Measurements from ENCODE around the gene PTPRN2.

The PTPRN2 gene

GRCh38 chr7:157661611-157661975 is 926.0 kb downstream of the PTPRN2 start:
- DNase-seq (ENCODE audit: low read depth) = no peak

DNA sequence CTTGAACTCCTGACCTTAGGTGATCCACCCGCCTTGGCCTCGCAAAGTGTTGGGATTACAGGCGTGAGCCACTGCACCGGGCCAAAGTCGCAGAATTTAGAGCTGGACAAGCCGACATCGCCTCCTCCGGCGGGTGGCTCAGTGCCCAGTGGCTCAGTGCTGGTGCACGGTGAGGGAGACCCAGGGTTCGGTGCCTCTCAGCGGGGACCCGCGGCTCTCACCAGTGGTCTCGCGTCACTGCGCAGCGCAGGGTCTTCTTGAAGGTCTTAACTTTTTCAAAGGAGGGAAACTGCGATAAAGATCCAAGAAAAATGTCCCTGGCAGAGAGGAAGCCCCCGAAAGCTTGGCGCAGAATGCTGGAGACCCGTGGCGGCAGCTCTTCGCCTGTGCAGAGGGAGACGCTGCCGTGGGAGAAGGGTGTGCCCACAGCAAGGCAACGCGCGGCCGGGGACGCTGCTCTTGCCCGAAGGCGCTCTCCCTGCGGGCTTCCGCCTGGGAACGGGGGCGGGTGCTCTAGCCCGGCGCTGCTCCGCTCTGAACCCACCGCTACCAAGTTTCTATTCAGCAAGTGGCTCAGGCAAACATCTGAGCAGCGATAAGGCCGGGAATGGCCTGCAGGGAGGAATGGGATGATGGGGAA is 926.5 kb downstream of the PTPRN2 start:
- DNase-seq (ENCODE audit: low read depth) = no peak

DNA sequence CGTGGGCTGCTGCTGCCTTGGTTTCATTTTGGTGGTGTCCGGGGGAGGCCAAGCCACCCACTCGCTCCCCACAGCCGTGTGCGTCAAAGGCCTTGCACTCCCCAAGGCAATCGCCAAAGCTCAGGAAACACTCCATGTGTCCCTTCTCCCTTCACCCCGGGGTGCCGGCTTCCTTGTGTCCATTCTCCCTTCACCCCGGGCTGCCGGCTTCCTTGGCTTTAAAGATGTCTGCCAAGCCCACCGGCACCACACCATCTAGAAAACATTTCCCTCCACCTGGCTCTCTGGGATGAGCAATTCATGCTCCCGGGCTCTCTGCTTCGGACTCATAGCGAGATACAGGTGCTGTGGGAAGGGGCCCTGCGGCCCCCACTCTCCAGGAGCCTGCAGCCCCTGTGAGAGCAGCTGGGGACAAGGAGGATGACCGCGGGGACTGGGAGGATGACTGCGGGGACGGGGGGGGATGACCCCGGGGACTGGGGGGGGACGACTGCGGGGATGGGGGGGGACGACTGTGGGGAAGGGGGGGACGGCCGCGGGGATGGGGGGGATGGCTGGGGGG is 928.7 kb downstream of the PTPRN2 start:
- DNase-seq (ENCODE audit: low read depth) = no peak

DNA sequence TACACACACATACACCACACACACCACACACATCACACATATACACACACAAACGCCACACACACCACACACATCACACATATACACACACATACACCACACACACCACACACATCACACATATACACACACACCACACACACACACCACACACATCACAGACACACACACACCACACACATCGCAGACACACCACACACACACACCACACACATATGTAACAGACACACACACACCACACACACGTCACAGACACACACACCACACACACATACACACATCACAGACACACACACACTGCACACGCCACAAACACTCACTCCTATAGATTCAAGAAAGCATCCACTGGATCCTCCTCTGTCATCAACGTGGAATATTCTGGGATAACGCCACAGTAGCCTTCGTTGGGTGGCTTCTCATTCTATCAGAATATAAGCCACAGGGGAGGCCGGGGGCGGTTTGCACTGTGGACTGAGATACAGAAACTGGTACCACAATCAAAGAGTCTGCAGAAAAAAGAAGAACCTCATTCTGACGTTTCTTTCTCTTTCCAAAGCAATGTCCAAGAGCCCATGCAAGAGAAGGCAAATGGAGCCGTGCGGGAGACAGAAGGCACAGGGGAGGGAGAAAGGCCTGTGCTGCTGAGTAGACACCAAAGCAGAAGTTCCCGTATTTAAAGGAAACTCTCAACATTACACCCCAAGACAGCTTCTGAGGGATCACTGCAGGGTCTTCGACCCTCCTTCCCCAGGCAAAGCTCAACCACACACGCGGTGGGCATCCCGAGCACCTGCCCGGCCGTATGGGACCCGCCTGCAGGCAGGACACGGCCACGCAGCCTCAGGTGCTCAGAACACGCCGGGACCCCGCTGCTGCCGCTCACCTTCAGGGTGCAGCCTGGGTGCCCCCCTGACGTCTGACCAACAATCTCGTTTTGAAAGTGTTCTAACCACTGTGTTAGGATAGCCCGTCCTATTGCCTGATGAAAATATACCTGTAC is 929.6 kb downstream of the PTPRN2 start:
- DNase-seq (ENCODE audit: low read depth) = no peak

DNA sequence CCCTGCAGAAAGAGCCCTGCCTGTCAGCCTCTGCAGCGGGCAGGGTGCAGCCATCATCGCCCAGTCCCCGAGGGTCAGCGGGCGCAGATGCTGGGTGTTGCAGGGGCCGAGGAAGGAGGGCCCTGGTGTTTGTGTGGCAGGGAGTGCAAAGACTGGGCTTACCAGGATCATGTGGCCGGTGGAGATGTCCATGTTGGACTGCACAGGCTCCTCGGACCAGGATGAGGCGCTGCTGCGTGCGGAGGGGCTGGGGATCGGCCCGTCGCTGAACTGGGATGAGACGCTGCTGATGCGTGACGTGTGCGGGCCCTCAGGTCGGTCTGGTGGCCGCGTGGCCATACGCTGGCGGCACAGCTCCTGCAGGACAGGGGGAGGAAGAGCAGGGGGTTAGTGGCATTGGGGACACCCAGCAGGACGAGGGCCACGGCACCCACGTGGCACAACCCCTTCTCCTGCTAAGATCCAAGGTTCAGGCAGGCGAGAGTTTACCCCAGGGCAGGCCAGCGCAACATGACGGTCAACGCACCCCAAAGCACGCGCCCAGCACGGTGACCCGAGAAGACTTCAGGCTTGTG is 931.3 kb downstream of the PTPRN2 start:
- DNase-seq (ENCODE audit: low read depth) = no peak

GRCh38 chr7:157654350-157654749 is 933.3 kb downstream of the PTPRN2 start:
- no peak for DNase-seq (ENCODE audit: low read depth)

- no peak for DNase-seq (ENCODE audit: low read depth)
These were observed 933.8 kb downstream of the PTPRN2 start for GRCh38 chr7:157653827-157654207.

DNA sequence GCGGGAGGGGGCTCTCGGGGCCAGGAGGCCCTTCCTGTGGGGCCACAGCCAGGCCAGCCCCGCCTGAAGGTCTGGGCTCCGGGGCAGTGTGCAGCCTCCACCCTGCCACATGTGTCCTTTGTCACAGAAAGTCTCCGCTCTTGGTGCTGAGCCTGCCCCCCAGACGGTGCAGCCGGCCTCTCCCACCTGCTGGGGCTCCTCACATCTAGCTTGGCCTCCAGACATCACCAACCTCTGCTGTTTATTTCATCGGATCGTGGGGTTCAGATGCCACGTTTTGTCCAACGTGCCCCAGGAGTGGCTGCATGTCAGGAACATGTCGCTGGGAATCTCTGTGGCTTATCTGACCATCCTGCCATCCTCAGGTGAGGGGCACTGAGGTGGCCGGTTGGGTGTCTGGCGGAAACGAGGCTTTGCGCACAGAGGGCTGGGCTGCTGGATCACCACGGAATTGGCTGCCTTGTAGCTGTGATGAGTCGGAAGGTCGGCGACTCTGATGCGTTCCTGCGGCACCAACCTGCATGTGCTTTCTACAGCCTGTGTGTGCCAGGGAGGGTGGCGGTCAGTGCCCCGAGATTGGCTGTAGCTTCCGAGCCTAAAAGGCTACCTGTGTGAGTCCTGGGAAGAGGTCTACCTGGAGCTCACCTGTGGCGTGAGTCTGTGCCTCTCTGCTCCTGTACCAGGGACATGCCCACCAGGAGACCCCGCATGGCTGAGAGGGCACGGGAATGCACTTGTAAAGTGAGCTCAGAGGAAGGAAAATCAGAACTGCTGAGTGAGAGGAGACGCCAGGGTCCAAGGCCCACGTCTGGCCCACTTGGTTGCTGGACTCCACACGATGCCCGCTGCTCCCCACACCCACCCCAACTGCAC is 934.4 kb downstream of the PTPRN2 start:
- no peak for DNase-seq (ENCODE audit: low read depth)

DNA sequence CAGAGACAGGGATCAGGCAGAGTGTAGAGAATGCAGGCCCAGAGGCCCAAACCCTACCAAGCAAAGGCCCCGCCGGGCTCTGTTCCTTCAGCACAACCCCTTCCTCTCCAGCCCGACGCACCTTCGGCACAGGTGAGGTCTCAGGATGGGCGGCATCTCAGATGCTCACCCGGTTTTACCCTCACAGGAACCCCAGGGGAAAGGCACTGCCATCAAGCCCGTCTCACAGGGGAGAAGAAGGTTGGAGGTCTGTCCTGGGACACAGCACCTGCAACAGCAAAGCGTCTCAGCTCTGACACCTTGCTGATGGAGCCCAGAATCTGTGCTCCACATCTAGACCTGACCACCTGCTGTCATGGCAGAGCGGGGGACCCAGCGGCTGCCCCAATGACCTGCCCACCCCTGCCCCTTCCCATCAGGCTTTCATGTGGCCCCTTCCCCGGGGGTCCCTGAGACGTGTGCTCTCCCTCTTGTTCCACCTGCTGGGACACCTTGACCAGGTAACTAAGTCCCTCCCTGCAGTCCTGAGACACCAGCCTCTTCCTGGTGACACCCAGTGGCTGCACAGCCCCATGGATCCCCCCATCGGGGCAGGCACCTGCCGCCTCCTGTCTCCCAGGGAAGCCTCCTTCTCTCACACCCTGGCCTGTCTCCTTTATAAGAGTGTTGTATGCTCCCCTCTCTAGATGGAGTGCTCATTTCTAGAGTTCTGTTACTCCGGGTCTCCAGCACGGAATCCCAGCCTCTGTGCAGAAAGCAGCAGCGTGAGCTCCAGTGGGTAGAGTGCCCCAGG is 935.3 kb downstream of the PTPRN2 start:
- no peak for DNase-seq (ENCODE audit: low read depth)

- no peak for DNase-seq (ENCODE audit: low read depth)
These were observed 936.1 kb downstream of the PTPRN2 start for GRCh38 chr7:157651366-157652160.

DNA sequence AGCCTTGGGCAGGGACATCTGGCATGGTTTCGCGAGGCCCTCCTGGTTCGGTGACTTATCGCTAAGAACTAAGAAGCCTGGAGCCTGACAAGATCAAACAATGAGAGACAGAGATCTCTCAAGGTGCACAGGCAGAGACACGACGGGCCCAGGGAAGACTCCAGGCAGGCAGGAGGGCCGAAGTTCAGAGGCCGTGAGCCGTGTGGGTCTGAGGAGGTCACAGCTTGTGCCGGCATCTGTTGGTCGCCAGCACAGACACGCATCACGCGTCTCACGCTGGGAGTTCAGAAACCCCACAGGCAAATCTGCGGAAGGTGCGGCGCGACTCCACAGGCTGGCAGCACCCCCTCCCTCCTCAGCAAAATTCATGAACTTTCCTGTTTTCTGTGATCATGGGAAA is 936.8 kb downstream of the PTPRN2 start:
- DNase-seq (ENCODE audit: low read depth) = no peak

DNA sequence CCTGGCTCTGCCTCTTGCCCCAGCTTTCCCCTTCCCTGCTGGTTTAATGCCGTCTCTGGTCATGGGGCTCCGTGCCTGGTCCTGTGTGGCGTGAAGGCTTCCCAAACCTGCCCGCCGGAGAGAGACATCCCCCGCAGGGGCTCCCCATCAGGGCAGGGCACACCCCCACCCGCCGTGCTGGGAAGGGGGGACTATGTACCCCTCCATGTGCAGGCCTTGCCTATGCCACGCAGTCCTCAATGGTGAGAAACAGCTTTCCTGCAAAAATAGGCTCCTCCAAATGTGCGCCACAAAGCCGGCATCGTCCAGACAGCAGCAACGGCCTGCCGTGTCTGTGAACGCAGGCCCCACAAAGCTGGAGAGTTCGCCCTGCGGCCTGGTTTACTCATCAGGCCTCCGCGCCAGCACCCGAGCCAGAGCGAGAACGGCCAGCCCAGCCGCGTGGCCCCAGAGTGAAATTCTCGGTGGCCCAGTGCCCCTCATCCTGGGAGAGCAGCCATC is 937.4 kb downstream of the PTPRN2 start:
- DNase-seq (ENCODE audit: low read depth) = no peak

DNA sequence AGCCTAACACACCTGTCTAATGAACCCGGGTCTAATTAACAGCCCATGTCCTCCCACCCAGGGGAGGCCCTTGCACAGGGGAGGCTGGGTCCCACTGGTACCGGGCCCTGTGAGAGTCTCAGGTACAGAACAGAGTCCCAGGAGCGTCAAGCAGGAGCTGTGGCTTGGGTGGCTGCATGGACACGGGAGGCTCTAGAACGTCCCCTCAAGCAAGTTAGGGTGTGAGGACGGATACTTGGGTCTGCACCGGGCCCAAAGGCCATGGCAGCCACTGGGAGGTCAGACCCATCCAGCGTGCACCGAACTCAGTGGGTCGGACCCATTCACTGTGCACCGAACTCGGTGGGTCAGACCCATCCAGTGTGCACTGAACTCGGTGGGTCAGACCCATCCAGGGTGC is 941.1 kb downstream of the PTPRN2 start:
- DNase-seq (ENCODE audit: low read depth) = no peak

DNA sequence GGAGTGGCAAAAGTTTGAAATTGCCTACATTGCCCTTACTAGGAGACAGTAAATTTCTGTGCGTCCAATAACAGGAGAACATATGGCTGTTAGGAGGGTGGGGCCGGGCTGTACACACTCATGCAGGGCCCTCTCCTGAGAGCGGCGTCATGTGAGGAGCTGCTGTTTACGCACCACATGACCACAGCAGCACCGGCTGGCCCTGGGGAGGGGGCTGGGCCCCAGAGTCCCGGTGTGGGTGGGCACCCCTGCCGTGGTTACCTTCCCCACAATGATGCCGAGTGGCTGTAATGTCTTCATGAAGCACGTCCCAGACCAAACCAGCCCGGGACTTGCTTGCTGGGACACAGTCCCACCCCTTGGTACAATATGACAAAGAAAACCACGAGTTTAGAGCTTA is 942.1 kb downstream of the PTPRN2 start:
- DNase-seq (ENCODE audit: low read depth) = no peak

GRCh38 chr7:157644946-157645345 is 942.7 kb downstream of the PTPRN2 start:
- no peak for DNase-seq (ENCODE audit: low read depth)

DNA sequence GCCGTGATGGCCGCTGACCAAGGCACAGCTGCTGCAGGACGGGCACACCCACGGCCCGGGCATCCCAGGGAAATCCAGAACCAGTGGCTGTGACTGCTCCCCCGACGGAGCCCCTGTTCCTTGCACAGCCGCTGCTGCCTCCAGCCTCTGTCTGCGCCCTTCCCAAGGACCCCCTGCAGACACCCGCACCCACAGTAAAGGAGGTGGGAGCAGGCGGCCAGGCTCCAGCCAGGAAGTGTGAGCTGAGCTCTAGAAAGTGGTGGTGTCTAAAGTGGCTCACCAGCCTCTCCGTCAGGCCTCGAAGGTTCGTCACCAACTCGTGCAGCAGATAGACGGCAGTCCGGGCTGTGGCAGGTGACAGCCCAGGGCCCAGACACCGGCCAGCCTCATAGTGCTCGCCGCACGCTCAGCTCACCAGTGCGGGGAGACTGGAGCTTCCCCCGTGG is 944.1 kb downstream of the PTPRN2 start:
- DNase-seq (ENCODE audit: low read depth) = no peak

DNA sequence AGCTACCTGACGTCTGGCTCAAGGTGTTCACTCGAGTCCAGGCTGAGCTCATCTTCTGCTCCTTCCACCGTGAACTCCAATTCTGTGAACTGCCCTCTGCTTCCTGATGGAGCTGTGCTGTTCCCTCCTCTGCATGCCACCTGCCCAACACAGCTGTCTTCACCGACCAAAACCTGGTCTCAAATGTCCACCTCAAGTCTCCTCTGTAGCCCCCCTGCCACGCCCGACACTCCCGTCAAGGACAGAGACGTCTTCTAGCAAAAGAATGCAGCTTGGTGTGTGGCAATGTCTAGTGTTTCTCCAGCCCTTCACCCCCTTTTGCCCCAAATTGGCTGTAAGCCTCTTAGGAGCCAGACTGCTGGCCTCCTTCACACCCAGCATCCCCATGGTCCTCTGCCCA is 945.8 kb downstream of the PTPRN2 start:
- DNase-seq (ENCODE audit: low read depth) = no peak

DNA sequence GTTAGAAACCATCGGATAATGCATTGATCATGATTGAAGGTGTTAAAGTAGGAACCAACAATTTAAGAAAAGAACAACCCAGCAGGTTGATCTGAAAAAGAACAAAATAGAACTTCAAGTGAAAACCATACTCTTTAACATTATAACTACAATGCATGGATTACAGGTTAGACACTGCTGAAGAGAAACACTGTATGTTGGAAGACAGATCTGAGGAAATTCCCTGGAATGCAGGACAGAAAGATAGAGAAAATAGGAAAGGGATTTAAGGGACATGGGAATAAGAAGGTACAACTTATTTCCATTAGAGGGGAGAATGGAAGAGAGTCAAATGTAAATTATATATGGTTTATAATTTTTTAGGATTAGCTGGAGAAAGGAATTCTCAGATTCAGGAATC is 947.5 kb downstream of the PTPRN2 start:
- DNase-seq (ENCODE audit: low read depth) = no peak

- DNase-seq (ENCODE audit: low read depth) = no peak
These were observed 949.1 kb downstream of the PTPRN2 start for GRCh38 chr7:157638563-157638962.

Measured in HS-5 (cell line).